Measurements from ENCODE around the gene CRLF2.

- TF ChIP-seq ZFP36 (IDR thresholded peaks at IDR 0.05; ENCODE audit: borderline replicate concordance, partially characterized antibody) = no peak
- TF ChIP-seq CTCF (IDR thresholded peaks at IDR 0.05) = no peak
- no peak for TF ChIP-seq E2F6 (IDR thresholded peaks at IDR 0.05; ENCODE audit: borderline replicate concordance, low read depth)
- TF ChIP-seq POLR2AphosphoS2 (conservative IDR thresholded peaks at IDR 0.05; ENCODE audit: low read length) = no peak
- TF ChIP-seq CEBPB (IDR thresholded peaks at IDR 0.05) = no peak
- TF ChIP-seq REST (IDR thresholded peaks at IDR 0.05) = no peak
- no peak for TF ChIP-seq USF2 (IDR thresholded peaks at IDR 0.05)
- TF ChIP-seq RAD21 (conservative IDR thresholded peaks at IDR 0.05 in 1 of 2, IDR thresholded peaks at IDR 0.05 in 1 of 2) = no peak
- TF ChIP-seq POLR2A (IDR thresholded peaks at IDR 0.05; ENCODE audit: low read length) = no peak
- TF ChIP-seq NPAS2 (CRISPR knock-in tag; IDR thresholded peaks at IDR 0.05; ENCODE audit: borderline replicate concordance) = no peak
- no peak for TF ChIP-seq CHD4 (IDR thresholded peaks at IDR 0.05; ENCODE audit: borderline replicate concordance)
- no peak for TF ChIP-seq MAZ (IDR thresholded peaks at IDR 0.05; ENCODE audit: borderline replicate concordance, low read depth, low read length)
These were observed 42.2 kb downstream of the CRLF2 start for GRCh38 chrX:1170243-1170642.
